Thyroid gland (tissue), 4 donors: ENCODE measurements around the gene SEZ6L.

Experiments used
- POLR2A ChIP-seq, 2 donors: fragments of 450-650 bp; IDR thresholded peaks; one replicate each; pipeline ENCODE4 v1.6.1; 2017; ENCODE audit warnings: antibody characterized with exemption in 2 of 2, mild to moderate bottlenecking in 2 of 2, moderate library complexity in 1 of 2
- TF ChIP-seq, protein P1 (sequence below), 6 experiments: fragments of 200-600 bp in 3 of 6; fragments of 450-650 bp in 3 of 6; sonication (generic) in 3 of 6; IDR thresholded peaks; one replicate each; pipeline ENCODE4 v1.5.1; 2016 to 2019; ENCODE audit warnings: antibody characterized with exemption in 6 of 6, mild to moderate bottlenecking in 2 of 6, inconsistent platforms in 1 of 6, moderate library complexity in 1 of 6

DNA sequence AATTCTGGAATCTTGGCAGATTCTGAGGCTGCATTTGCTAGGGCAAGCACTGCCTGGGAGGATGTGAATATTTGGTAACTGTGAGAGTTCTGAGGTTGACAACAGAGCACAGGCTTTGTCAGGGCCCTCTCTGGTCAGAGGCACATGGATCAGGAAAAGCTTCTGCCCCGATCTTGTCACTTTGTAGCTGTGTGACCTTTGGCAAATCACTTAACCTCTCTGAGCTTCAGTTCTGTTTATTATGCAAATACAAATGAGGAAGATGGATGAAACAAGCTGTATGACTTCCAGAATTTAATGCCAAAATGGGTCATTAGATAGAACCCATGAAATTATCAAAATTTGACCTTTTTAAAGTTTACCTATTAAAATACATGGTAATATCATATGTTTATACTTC lies 94.9 kb downstream of the SEZ6L start:
- TF ChIP-seq, protein P1, sequence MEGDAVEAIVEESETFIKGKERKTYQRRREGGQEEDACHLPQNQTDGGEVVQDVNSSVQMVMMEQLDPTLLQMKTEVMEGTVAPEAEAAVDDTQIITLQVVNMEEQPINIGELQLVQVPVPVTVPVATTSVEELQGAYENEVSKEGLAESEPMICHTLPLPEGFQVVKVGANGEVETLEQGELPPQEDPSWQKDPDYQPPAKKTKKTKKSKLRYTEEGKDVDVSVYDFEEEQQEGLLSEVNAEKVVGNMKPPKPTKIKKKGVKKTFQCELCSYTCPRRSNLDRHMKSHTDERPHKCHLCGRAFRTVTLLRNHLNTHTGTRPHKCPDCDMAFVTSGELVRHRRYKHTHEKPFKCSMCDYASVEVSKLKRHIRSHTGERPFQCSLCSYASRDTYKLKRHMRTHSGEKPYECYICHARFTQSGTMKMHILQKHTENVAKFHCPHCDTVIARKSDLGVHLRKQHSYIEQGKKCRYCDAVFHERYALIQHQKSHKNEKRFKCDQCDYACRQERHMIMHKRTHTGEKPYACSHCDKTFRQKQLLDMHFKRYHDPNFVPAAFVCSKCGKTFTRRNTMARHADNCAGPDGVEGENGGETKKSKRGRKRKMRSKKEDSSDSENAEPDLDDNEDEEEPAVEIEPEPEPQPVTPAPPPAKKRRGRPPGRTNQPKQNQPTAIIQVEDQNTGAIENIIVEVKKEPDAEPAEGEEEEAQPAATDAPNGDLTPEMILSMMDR (IDR thresholded peaks at IDR 0.05), result no peak
- no peak for TF ChIP-seq POLR2A (IDR thresholded peaks at IDR 0.05)
